Keratinocyte (primary cell): ENCODE measurements around the gene TARS2.

Source experiments
- CTCF ChIP-seq, 3 experiments: IDR thresholded peaks in 1 of 3; conservative IDR thresholded peaks in 1 of 3; optimal IDR thresholded peaks in 1 of 3; 2 replicates in 2 of 3; 3 replicates in 1 of 3; pipeline versions ENCODE3 to v1.5.1; 2011; ENCODE audit warnings: low read length in 3 of 3, mild to moderate bottlenecking in 3 of 3, moderate library complexity in 2 of 3, control low read depth in 1 of 3, inconsistent platforms in 1 of 3; ENCODE audit not compliant: insufficient read depth in 2 of 3; ENCODE audit errors: extremely low read depth in 1 of 3
- EZH2 ChIP-seq: IDR thresholded peaks from one replicate; pipeline ENCODE4 v1.6.1; 2012; ENCODE audit warnings: inconsistent platforms, mild to moderate bottlenecking, low read length, moderate library complexity

- TF ChIP-seq CTCF (optimal IDR thresholded peaks at IDR 0.05 in 1 of 3, IDR thresholded peaks at IDR 0.05 in 1 of 3, conservative IDR thresholded peaks at IDR 0.05 in 1 of 3; ENCODE audit: extremely low read depth in 1 of 3, insufficient read depth in 2 of 3, low read length in 3 of 3) (no peak), EZH2 (no peak)
Observed at GRCh38 chr1:150528196-150528595, 41.0 kb downstream of the TARS2 start.
